WERI-Rb-1 (cell line): ENCODE results near the gene GAREM1.

ENCODE experiments used
- DNase-seq: peaks from one replicate; pipeline ENCODE4 v3.0.0-alpha.2; 2020
- H3K27ac ChIP-seq: fragments of 250-450 bp; sonication (Bioruptor Pico); 2 replicates; pipeline ENCODE4 v1.5.1; 2020; ENCODE audit warnings: mild to moderate bottlenecking, moderate library complexity
- H3K27me3 ChIP-seq: fragments of 250-450 bp; sonication (Bioruptor Pico); 2 replicates; pipeline ENCODE4 v1.5.1; 2021; ENCODE audit warnings: mild to moderate bottlenecking, low read depth, moderate library complexity; ENCODE audit not compliant: insufficient read depth, severe bottlenecking
- H3K36me3 ChIP-seq: fragments of 250-450 bp; sonication (Bioruptor Pico); 2 replicates; pipeline ENCODE4 v1.5.1; 2020; ENCODE audit warnings: mild to moderate bottlenecking, moderate library complexity
- H3K4me3 ChIP-seq: 2 replicates; pipeline ENCODE4 v1.5.1; 2011; ENCODE audit warnings: low read depth, mild to moderate bottlenecking, control low read depth, low read length
- H3K9me3 ChIP-seq: fragments of 250-450 bp; sonication (Bioruptor Pico); 2 replicates; pipeline ENCODE4 v1.5.1; 2021; ENCODE audit warnings: mild to moderate bottlenecking, moderate library complexity; ENCODE audit not compliant: severe bottlenecking
- TF ChIP-seq, protein P1 (sequence below): IDR thresholded peaks from 2 replicates; pipeline ENCODE4 v1.5.1; 2011; ENCODE audit warnings: low read depth, mild to moderate bottlenecking, control low read depth, inconsistent platforms, low read length

The GAREM1 gene

GRCh38 chr18:32360682-32361345 lies 109.9 kb downstream of the GAREM1 start:
- H3K36me3 ChIP-seq = no peaks in the 10 kb centered on the region
- DNase-seq = no peak
- no peaks in the 10 kb centered on the region for H3K9me3 ChIP-seq
- H3K27ac ChIP-seq = no peak overlapping the region
- H3K27me3 ChIP-seq = peaks cover 42% of the 10 kb centered on the region
- TF ChIP-seq, protein P1, sequence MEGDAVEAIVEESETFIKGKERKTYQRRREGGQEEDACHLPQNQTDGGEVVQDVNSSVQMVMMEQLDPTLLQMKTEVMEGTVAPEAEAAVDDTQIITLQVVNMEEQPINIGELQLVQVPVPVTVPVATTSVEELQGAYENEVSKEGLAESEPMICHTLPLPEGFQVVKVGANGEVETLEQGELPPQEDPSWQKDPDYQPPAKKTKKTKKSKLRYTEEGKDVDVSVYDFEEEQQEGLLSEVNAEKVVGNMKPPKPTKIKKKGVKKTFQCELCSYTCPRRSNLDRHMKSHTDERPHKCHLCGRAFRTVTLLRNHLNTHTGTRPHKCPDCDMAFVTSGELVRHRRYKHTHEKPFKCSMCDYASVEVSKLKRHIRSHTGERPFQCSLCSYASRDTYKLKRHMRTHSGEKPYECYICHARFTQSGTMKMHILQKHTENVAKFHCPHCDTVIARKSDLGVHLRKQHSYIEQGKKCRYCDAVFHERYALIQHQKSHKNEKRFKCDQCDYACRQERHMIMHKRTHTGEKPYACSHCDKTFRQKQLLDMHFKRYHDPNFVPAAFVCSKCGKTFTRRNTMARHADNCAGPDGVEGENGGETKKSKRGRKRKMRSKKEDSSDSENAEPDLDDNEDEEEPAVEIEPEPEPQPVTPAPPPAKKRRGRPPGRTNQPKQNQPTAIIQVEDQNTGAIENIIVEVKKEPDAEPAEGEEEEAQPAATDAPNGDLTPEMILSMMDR = no peak
- H3K4me3 ChIP-seq = no peak overlapping the region

GRCh38 chr18:32358529-32358928 lies 112.2 kb downstream of the GAREM1 start:
- Histone ChIP-seq H3K9me3 (no peaks in the 10 kb centered on the region), H3K27me3 (peaks cover 59% of the 10 kb centered on the region), H3K27ac (no peak overlapping the region), H3K4me3 (no peak overlapping the region), H3K36me3 (no peaks in the 10 kb centered on the region)
- TF ChIP-seq, protein P1 = no peak
- no peak for DNase-seq

DNA sequence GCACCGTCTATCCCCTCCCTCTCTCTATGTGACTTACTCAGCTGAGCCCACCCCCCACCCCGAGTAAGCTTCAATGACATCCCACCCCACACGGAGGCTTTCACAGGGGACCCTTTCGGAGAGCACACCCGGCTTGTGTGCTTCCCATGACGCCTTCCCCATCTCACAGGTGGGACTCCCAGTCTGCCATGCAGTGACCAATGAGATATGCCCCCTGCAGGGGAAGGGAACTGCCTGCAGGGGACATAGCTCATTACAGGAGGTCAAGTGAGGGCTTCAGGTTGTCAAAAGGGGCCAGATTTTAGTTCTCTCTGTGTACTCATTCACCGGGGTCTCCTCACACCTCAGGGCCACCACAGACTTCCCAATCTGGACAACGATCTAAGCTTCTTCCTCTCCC lies 112.6 kb downstream of the GAREM1 start:
- H3K27ac ChIP-seq = no peak overlapping the region
- H3K27me3 ChIP-seq = peaks cover 63% of the 10 kb centered on the region
- no peak for DNase-seq
- H3K4me3 ChIP-seq = no peak overlapping the region
- TF ChIP-seq, protein P1 = 0 out of 2 replicates have a peak, but pooled peaks have one; percentile 6
- H3K36me3 ChIP-seq = no peaks in the 10 kb centered on the region
- no peaks in the 10 kb centered on the region for H3K9me3 ChIP-seq

DNA sequence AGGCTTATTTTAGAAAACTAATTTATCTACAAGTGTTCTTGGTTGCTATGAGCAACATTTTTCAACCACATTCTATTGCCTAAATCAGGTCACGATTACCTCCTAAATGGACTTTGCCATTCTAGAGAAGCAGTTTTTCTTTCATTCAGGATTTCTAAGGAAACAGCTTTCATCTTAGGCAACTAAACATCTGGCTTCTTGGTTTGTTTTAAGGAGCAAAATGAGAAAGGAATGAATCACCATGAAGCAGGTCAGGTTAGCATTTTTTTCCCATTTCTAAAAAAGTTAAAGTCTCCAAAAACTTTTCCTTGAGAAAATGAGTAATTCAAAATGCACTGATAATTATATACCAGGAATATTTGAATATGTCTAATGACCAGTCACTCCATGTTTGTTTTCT lies 114.8 kb downstream of the GAREM1 start:
- no peaks in the 10 kb centered on the region for H3K36me3 ChIP-seq
- no peak overlapping the region for H3K27ac ChIP-seq
- no peak overlapping the region for H3K4me3 ChIP-seq
- no peak for DNase-seq
- no peaks in the 10 kb centered on the region for H3K9me3 ChIP-seq
- TF ChIP-seq, protein P1 = no peak
- peaks cover 68% of the 10 kb centered on the region for H3K27me3 ChIP-seq

- DNase-seq = no peak
- no peaks in the 10 kb centered on the region for H3K9me3 ChIP-seq
- TF ChIP-seq, protein P1 = no peak
- no peaks in the 10 kb centered on the region for H3K36me3 ChIP-seq
- no peak overlapping the region for H3K27ac ChIP-seq
- H3K27me3 ChIP-seq = peaks cover 62% of the 10 kb centered on the region
- H3K4me3 ChIP-seq = no peak overlapping the region
Observed at GRCh38 chr18:32354518-32354917, 116.2 kb downstream of the GAREM1 start.

- Histone ChIP-seq H3K9me3 (no peaks in the 10 kb centered on the region), H3K27ac (no peak overlapping the region), H3K36me3 (no peaks in the 10 kb centered on the region), H3K4me3 (no peak overlapping the region), H3K27me3 (peaks cover 55% of the 10 kb centered on the region)
- TF ChIP-seq, protein P1 = no peak
- DNase-seq = no peak
Observed at GRCh38 chr18:32353257-32353656, 117.4 kb downstream of the GAREM1 start.
